GM19438 (cell line): Measurements from ENCODE around the gene TUBGCP4.

Experiments
- ATAC-seq: cut with Tn5 transposase; IDR thresholded peaks from one replicate; pipeline ENCODE4 v1.9.1; 2021; ENCODE audit warnings: low read depth; ENCODE audit not compliant: unreplicated experiment

The TUBGCP4 gene

DNA sequence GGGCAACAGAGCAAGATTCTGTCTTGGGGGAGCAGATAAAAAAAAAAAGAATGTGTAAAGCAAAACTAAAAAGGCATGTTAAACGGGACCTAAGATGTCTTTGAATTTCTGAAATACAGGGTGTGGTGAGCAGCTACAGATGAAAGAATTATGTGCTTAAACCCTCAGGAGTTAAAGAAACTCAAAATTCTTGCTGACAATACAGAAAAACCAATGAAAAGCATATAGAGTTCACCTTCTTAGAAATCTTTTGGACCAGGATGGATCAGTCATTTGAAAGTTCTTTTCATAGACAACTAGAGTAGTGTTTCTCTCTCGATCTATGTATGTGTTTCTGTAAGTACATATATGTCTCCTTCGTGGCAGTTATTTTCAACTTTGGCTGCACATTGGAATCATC lies 31.4 kb downstream of the TUBGCP4 start:
- no peak for ATAC-seq

DNA sequence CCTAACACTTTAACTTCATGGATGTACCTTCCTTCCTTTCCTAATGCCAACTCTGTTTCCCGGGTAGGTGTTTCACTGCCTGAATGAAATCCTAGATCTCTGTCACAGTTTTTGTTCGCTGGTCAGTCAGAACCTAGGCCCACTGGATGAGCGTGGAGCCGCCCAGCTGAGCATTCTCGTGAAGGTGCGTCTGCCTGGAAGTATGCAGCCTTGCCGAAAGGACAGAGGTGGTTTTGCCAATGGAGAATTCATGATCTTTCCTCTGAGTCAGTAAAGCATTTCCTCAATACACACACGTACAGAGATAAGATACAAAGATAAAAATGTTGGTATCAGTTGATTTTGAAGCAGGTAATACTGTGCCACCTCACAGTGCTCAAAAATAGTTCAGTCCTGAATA lies 32.7 kb downstream of the TUBGCP4 start:
- ATAC-seq = no peak

DNA sequence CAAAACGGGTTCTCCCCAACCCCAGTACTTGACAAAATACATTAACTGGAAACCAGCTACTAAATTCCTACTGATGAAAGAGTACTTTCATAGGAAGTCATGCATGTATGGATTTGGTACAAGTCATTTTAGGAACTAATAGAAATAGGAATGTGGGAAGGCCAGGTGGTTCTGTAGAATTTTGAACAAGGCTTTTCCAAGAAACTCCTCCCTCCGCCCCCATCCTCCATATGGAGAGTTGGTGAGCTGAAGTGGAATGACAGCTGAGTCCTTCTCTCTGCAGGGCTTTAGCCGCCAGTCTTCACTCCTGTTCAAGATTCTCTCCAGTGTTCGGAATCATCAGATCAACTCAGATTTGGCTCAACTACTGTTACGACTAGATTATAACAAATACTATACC lies 33.2 kb downstream of the TUBGCP4 start:
- no peak for ATAC-seq

DNA sequence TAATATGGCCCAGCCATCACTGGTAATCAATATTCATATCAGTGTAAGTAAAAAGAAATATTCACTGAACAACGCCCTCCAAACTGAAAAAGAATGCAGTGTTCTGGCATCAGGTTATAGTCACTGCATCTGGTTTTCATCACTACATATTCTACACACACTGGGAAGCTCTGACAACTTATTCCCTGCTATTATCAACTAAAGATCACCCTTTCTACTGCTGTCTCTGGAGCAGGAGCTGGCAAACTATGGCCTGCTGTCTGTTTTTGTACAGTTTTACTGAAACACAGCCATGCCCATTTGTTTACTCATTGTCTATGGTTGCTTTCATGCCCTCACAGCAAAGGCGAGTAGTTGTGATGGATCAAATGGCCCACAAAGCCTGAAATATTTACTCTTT lies 35.3 kb downstream of the TUBGCP4 start:
- ATAC-seq = no peak

DNA sequence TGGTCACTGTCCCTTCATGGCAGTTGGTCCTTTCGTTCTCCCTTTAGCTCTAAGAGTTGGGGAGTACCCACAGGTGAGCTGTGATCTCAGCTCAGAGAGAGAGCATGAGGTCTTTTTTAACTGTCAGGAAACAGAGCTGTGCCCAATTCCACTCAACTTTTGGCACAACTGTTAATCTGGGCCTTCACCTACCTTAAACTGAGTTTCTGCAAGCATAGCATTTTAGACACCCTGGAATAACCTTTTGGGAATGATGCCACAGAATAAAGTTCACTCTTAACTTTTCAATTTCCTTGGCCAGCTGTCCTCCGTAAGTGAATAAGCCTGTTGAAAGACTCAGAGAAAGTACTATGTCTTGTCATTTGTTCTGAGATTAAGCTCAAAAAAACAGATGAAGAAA lies 35.9 kb downstream of the TUBGCP4 start:
- no peak for ATAC-seq

DNA sequence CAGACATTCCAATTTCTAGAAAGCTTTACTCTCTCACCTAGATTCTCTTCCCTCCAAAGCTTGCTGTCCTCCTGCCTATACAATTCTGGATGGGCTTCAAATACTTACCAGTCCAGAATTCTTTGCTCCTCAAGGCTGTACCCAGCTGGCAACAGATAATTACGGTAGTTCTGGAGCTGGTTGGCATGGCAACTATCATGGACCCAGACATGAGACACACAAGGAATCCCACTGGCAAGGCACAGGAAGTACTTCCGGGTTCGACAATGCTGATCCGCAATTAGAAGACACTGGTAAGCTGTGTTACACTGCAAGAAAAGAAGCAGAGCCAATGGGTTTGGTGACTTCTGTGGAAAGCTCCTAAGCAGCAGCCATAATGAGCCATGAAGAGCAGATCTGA lies 37.9 kb downstream of the TUBGCP4 start:
- no peak for ATAC-seq

DNA sequence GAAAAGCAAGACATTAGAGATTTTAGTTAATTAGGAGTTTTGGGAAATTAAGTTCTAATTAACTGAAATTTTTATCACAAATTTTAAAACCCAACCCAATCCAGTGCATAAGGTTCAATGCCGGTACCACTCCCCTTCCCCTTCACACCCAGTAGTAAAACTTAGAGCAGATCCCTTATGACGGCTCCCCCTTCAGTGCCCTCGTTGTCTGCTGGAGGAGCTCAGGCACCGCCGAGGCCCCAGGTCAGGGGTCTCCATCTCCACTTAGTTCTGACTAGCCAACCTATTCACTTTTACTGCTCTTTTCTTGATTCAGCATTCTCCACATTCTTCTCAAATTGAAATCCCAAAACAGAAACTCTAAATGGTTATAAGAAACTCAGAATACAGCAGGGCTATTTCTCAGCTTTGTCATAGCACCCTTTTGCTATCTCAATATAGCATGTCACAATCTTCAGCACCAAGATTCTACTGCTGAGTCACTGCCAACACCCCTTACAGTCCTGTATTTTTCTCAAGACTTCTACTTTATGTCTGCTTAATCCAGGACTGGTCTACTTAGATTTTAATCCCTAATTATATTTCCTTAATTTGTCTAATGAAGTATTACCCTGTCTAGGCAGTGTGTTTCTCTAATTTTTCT lies 39.8 kb downstream of the TUBGCP4 start:
- no peak for ATAC-seq

DNA sequence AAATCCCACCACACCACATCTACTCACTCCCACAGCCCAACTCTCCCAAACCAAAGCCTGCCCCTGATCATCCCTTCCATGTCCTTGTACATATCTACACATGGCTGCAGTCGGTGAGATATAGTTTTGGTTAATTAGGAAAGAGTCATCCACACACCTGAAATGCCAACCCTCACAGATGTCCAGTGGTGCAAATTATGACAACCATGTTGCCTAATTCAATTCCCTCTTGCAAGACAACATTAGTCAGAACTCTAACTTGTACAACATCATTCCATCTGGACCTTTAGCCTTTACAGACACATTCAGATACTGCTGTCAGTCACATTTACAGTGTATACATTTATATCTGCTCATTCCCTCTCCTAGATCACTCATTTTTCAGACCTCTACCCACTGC lies 41.2 kb downstream of the TUBGCP4 start:
- no peak for ATAC-seq

DNA sequence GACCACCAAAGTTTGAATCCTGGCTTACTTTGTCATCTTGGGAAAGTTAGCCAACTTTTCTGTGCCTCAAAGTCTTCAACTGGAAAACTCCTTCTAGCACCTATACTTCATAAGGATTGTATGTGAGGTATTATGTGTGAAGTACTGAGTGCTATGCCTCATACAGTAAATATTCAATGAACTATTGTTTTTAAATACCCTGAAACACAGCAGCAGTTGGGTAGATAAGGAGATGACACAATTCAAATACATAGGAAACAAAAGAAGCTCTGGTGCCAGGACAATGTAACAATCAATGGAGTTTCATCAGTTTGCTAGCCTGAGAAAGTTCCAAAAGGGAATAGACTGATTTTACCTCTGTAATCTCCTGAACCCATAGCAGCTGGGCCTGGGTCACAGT lies 43.3 kb downstream of the TUBGCP4 start:
- ATAC-seq = no peak

DNA sequence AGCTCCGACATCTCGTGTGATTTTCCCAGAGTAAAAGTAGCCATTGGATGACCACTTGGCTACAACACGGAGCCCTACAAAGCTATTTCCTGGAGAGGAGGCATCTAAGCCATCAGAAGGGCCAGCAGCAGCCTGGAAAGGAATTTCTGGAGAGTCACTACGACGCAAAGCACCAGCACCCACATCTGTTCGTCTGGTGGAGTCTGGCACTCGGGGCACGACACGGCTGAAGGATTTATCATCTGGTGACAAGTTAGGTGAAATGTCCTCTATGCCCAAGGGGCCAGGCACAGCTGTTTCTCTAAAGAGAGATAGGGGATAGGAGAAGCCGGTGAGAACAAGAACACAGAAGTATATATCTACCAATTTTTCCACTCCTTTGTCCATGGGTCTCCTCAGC lies 49.5 kb downstream of the TUBGCP4 start:
- ATAC-seq = no peak

DNA sequence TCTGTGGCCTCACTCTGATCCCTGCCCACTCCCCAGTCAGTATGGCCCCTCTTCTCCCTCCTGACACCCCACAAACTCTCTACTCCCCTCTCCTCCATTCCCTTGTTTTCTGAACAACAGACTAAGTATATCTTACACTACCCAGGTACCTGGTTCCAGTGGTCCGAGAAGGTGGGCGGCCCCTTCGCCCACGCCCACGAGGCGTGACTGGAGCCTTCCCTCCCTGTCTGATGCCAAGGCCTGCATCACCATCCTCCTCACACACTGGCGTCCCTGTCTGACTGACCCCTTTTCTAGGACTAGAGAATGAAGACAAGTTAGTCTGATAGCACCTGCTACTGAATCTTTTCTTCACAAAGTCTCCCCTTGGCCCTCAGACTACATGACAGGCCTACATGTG lies 50.0 kb downstream of the TUBGCP4 start:
- no peak for ATAC-seq

DNA sequence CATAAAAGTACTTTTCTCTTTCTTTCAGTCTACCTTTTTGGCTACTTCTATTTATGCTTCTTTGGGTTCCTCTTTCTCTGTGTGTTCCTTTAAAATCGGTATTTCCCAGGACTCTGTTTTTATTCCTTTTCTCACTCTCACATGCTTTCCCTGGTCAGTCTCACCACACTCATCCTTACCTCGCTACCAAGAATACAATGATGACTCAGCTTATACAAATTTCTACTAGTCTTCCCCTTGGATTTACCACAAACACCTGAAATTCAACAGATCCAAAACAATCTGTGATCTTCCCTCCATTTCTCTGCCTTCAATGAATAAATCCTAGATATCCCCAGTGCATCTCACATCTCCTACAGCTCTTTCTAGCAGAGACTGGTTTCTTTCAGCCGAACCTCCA lies 52.9 kb downstream of the TUBGCP4 start:
- no peak for ATAC-seq

DNA sequence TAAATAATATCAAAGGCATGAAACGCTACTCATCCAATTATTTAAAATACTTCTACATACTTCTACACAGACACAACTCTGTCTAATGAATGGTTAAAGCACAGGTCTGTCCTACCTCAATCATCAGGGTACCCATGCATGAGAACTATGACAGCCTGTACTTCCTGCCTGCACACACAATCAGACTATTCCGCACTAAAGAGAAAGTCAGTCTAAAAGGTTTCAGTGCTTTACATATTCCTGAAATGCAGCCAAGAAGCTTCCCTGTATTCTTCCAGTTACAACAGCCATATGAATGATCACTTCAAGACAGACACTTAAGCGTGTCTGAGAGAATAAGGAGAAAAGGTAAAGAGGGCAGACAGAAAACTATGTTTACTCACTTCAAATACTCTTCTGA lies 58.8 kb downstream of the TUBGCP4 start:
- no peak for ATAC-seq

DNA sequence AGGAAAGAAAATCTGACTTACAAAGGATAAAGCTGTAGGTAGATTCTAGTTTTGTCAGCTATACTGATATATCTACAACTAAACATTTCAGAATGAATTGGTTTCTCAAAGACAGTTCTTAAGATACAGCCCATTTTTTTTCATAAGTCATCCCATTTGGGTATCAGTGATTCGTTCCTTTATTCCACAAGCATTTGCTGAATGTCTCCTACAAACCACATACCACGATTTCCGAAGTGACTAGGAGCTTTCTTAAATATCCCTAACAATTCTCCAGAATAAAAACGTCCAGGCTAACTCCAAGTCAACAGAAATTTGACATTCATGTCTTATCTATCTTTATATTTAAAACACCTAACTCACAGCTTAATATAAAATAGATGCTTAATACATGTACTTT lies 62.3 kb downstream of the TUBGCP4 start:
- ATAC-seq = no peak

DNA sequence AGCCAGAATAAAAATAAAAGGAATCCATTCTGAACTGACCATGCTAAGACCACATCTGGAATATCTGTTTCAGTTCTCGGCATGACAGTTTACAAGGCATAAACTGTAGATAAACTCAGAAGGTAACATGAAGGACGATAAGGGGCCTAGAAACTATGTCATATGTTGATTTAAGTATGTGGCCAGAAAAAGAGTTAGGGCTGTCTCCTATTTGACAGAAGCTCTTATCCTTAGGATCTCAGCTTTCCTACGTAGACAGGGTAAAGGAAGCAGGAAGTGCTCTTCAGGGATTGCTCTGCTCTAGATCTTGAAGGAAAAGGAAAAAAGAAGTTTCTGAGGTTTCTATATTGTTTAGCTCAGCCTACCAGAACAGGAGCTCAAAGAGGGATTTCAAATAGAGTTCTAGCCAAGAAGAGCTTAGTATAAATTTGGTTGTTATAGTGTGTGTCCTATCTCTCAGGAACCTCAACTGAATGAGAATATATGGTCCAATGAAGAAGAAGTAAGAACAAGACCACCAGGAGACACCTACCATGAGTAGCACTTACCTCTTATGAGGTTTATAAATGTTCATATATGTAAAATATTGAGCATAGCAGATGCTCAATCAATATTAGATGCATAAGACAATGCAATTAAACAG lies 62.9 kb downstream of the TUBGCP4 start:
- ATAC-seq = no peak

DNA sequence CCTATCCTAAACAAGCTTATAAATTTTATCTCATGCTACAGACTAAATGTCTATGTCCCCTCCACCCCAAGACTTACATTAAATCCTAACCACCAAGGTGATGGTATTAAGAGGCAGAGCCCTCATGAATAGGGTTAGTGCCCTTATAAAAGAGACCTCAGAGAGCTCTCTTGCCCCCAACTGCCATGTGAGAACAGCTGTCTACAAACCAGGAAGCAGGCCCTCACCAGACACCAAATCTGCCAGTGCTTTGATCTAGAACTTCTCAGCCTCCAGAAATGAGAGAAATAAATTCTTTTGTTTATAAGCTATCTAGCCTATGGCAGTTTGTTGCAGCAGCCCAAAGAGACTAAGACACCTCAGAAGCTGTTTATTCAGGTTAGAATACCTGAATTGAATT lies 63.5 kb downstream of the TUBGCP4 start:
- ATAC-seq = no peak

DNA sequence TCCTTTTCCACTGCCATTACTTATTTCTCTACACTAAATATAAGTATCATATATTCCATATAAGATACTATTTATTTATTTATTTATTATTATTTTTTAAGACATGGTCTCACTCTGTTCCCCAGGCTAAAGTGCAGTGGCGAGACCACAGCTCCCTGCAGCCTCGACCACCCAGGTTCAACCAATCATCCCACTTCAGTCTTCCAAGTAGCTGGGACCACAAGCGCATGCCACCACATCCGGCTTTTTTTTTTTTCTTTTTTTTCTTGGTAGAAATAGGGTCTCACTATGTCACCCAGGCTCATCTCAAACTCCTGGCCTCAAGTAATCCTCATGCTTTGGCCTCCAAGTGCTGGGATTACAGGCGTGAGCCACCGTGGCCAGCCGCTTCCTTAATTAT lies 65.5 kb downstream of the TUBGCP4 start:
- no peak for ATAC-seq

DNA sequence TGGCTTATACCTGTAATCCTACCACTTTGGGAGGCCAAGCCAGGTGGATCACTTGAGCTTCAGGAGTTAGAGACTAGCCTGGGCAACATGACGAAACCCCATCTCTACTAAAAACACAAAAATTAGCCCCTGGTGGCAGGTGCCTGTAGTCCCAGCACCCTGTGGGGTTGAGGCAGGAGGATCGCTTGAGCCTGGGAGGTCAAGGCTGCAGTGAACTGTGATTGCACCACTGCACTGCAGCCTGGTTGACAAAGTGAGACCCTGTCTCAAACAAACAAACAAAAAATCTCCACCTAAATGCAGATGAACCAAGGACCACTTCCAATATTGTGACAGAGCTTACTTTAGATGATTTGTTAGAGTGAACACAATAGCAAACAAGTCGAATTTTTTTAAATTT lies 68.4 kb downstream of the TUBGCP4 start:
- ATAC-seq = no peak

DNA sequence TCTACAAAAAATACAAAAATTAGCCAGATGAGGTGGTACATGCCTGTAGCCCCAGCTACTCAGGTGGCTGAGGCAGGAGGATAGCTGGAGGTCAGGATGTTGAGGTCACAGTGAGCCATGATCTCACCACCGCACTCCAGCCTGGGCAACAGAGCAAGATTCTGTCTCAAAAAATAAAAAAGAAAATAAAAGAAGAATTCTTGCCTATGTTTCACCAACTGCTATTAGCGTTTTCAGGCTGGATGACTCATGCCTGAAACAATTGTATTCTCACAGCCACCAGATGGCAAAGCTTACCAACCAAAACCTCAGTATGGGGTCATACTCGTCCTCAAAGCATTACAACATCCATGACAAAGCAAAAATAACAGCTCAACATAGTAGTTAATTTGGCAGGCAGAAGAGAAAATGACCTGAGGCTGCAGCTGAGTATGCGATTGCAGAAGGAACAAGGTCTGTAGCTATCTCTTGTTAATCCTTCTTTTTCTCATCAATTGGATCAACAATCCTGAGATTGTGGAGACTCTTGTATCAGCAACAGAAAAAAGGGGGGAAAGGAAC lies 69.9 kb downstream of the TUBGCP4 start:
- ATAC-seq = no peak

DNA sequence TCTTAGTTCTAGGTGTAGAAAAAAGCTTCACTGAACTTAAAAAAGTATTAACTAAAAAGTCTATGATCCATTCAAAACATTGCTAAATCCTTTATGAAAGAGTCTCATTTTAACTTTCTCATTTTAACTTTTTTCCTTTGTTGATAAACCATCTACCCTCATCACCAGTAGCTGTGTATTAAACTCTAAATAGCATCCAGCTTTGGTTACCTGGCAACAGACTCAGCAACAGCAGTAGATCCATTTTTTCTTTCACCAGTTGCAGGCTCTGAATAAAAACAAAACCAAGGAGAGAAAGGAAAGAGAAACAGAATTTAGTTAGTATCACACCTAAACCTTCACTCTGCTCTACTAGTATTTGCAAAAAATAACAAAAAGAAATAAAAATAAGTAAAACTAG lies 70.4 kb downstream of the TUBGCP4 start:
- no peak for ATAC-seq

DNA sequence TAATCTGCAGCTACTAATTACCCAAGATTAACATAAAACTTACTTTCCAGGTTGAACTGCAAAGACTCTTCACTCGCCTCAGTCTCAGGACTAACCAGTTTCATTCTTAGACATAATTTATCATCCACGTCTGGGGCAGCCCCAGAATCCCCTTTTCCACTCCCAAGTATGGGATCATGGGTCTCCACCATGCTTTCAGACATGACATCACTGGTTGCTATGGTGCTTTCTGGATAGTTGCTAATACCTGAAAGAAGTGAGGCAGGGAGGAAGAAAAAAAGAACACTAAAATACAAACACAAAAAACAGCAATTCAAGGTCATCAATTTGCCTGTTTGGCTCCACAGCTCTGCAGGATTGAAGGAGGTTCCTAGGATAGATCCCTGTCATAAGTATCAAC lies 75.4 kb downstream of the TUBGCP4 start:
- ATAC-seq = no peak

DNA sequence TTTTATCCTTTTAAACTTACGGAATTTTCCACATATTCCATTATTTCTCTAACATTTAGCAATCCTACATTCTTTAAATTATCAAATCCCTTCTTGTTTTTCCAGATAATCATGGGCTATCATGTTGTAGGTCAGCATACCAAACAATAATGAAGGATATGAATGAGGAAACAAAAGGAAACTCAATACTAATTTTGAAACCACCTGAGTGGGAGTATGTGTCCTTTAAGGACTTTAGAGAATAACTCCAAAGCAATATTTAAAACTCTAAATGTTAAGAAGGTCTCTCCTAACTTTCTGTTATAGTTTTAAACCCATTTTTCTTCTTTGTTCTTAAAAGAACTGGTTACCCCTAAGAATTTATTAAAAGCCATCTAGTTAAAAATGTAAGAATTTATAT lies 79.1 kb downstream of the TUBGCP4 start:
- no peak for ATAC-seq
